Measurements from ENCODE around the gene HNRNPA1L2.

DNA sequence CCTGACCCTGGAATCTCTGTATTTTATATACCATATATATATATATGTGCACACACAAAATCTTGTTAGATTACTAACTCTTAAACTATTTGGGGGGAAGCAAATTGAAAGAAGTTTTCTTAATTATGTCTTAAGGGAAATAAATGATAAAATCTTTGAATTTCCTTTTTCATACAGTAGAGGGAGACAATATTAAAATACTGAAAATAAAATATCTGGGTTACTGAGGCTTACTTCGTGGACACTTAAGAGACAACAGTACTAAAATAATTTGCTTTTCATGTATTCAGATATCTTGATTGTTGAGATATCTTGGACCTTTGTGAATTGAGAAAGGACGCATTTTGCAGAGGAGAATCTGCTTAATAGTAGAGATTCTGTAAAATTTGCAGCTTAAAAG, 27.4 kb downstream of the HNRNPA1L2 start:
- TF ChIP-seq RBBP5 (conservative IDR thresholded peaks at IDR 0.05) (no peak), HCFC1 (IDR thresholded peaks at IDR 0.05; ENCODE audit: low read length) (no peak), FOXK2 (IDR thresholded peaks at IDR 0.05) (no peak), CBX5 (IDR thresholded peaks at IDR 0.05; ENCODE audit: low read depth) (no peak), ESRRA (IDR thresholded peaks at IDR 0.05; ENCODE audit: low read length) (no peak), MEF2A (IDR thresholded peaks at IDR 0.05; ENCODE audit: insufficient read depth, low read depth, low read length) (no peak), TCF7 (IDR thresholded peaks at IDR 0.05; ENCODE audit: borderline replicate concordance) (no peak)
- TF ChIP-seq, protein P1, sequence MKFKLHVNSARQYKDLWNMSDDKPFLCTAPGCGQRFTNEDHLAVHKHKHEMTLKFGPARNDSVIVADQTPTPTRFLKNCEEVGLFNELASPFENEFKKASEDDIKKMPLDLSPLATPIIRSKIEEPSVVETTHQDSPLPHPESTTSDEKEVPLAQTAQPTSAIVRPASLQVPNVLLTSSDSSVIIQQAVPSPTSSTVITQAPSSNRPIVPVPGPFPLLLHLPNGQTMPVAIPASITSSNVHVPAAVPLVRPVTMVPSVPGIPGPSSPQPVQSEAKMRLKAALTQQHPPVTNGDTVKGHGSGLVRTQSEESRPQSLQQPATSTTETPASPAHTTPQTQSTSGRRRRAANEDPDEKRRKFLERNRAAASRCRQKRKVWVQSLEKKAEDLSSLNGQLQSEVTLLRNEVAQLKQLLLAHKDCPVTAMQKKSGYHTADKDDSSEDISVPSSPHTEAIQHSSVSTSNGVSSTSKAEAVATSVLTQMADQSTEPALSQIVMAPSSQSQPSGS (IDR thresholded peaks at IDR 0.05; ENCODE audit: low read length) = no peak
- TF ChIP-seq, protein P2, sequence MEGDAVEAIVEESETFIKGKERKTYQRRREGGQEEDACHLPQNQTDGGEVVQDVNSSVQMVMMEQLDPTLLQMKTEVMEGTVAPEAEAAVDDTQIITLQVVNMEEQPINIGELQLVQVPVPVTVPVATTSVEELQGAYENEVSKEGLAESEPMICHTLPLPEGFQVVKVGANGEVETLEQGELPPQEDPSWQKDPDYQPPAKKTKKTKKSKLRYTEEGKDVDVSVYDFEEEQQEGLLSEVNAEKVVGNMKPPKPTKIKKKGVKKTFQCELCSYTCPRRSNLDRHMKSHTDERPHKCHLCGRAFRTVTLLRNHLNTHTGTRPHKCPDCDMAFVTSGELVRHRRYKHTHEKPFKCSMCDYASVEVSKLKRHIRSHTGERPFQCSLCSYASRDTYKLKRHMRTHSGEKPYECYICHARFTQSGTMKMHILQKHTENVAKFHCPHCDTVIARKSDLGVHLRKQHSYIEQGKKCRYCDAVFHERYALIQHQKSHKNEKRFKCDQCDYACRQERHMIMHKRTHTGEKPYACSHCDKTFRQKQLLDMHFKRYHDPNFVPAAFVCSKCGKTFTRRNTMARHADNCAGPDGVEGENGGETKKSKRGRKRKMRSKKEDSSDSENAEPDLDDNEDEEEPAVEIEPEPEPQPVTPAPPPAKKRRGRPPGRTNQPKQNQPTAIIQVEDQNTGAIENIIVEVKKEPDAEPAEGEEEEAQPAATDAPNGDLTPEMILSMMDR (IDR thresholded peaks at IDR 0.05 in 2 of 3, conservative IDR thresholded peaks at IDR 0.05 in 1 of 3; ENCODE audit: control insufficient read depth in 2 of 3, extremely low read depth in 1 of 3, insufficient read depth in 1 of 3, low read depth in 3 of 3, low read length in 3 of 3) = no peak

All from GM12878 (cell line).